HG03045 (cell line): Measurements from ENCODE around the gene GHDC.
"Not testable (repeated sequence)": the region's sequence is repeated elsewhere in the genome, so short reads cannot be mapped to it uniquely, and the experiment has no call there.

Experiments used
- ATAC-seq: cut with Tn5 transposase; IDR thresholded peaks from one replicate; pipeline ENCODE4 v1.9.1; 2021; ENCODE audit warnings: mild to moderate bottlenecking, moderate library complexity; ENCODE audit not compliant: unreplicated experiment

Gene GHDC

GRCh38 chr17:42203354-42203753, 9.1 kb upstream of the GHDC start:
- no peak for ATAC-seq

GRCh38 chr17:42202696-42203095, 8.4 kb upstream of the GHDC start:
- no peak for ATAC-seq

GRCh38 chr17:42202159-42202558, 7.9 kb upstream of the GHDC start:
- ATAC-seq: no peak

GRCh38 chr17:42201458-42201772, 7.1 kb upstream of the GHDC start:
- no peak for ATAC-seq

- no peak for ATAC-seq
Measured at GRCh38 chr17:42200706-42201457, 6.6 kb upstream of the GHDC start.

- no peak for ATAC-seq
Measured at GRCh38 chr17:42199416-42200011, 5.2 kb upstream of the GHDC start.

GRCh38 chr17:42198897-42199296, 4.6 kb upstream of the GHDC start:
- ATAC-seq: no peak

GRCh38 chr17:42197564-42198156, 3.4 kb upstream of the GHDC start:
- ATAC-seq: no peak

GRCh38 chr17:42193216-42193968, 902 bp downstream of the GHDC start:
- ATAC-seq: no peak

GRCh38 chr17:42192189-42193126, 1.8 kb downstream of the GHDC start:
- ATAC-seq: no peak

GRCh38 chr17:42191275-42191608, 3.1 kb downstream of the GHDC start:
- no peak for ATAC-seq

GRCh38 chr17:42190491-42191274, 3.6 kb downstream of the GHDC start:
- ATAC-seq: no peak

GRCh38 chr17:42189651-42189965, 4.7 kb downstream of the GHDC start:
- ATAC-seq: no peak

- no peak for ATAC-seq
Measured at GRCh38 chr17:42188749-42189650, 5.3 kb downstream of the GHDC start.

- no peak for ATAC-seq
Measured at GRCh38 chr17:42187833-42188232, 6.5 kb downstream of the GHDC start.

- ATAC-seq: not testable (repeated sequence)
Measured at GRCh38 chr17:42186191-42186590, 8.1 kb downstream of the GHDC start.

GRCh38 chr17:42185621-42185930, 8.7 kb downstream of the GHDC start:
- ATAC-seq: no peak

- ATAC-seq: no peak
Measured at GRCh38 chr17:42184713-42185620, 9.3 kb downstream of the GHDC start, which contains the start of gene HCRT. TSS of gene HCRT (minus strand) at chr17:42185452. CDS start at chr17:42185365, 87 bp downstream.
